HL-60 (cell line): ENCODE measurements around the gene HORMAD2.

Experiments
- DNase-seq, 2 experiments: peaks; one replicate each; pipeline ENCODE4 v3.0.0-alpha.2; 2010 to 2020; ENCODE audit warnings: low read depth in 1 of 2, low spot score in 1 of 2
- H3K27ac ChIP-seq: fragments of 250-450 bp; sonication (Bioruptor Pico); replicated peaks from 2 replicates; pipeline ENCODE4 v1.5.1; 2020; ENCODE audit warnings: mild to moderate bottlenecking, moderate library complexity
- H3K27me3 ChIP-seq: fragments of 250-450 bp; sonication (Bioruptor Pico); 2 replicates; pipeline ENCODE4 v1.5.1; 2021; ENCODE audit warnings: mild to moderate bottlenecking, moderate library complexity; ENCODE audit not compliant: insufficient read depth, poor library complexity, severe bottlenecking
- H3K4me3 ChIP-seq: replicated peaks from 2 replicates; pipeline ENCODE4 v1.5.1; 2011; ENCODE audit warnings: mild to moderate bottlenecking, control low read depth, low read length; ENCODE audit not compliant: insufficient read depth
- GABPA ChIP-seq: IDR thresholded peaks from 2 replicates; pipeline ENCODE4 v1.6.1; 2012; ENCODE audit warnings: low read depth
- POLR2AphosphoS5 ChIP-seq: IDR thresholded peaks from 2 replicates; pipeline ENCODE4 v1.6.1; 2012; ENCODE audit warnings: low read depth
- SPI1 ChIP-seq: IDR thresholded peaks from 2 replicates; pipeline ENCODE4 v1.6.1; 2012; ENCODE audit warnings: low read depth, mild to moderate bottlenecking, borderline replicate concordance
- TF ChIP-seq, protein P1 (sequence below): IDR thresholded peaks from one replicate; pipeline ENCODE4 v1.5.1; 2011; ENCODE audit warnings: low read length, control low read depth, inconsistent platforms; ENCODE audit not compliant: insufficient read depth
- TF ChIP-seq, protein P2 (sequence below): IDR thresholded peaks from 2 replicates; pipeline ENCODE4 v1.6.1; 2012; ENCODE audit warnings: low read depth; ENCODE audit not compliant: insufficient replicate concordance

HORMAD2 gene

DNA sequence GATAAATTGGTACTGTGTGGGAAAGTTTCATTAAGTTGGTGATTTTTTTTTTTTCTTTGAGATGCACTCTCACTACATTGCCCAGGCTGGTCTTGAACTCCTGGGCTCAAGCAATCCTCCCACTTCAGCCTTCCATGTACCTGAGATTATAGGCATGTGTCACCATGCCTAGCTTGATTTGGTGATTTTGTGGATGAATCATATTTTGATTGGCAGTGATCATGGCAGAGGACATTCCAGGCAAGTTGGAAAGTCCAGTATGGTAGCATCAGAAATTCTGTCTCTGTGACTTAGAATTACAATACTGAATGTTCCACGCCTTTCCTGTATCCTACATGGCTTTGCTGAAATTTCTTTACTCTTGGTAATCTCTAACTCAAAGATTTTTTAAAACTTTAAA lies 49.4 kb downstream of the HORMAD2 start:
- TF ChIP-seq, protein P1, sequence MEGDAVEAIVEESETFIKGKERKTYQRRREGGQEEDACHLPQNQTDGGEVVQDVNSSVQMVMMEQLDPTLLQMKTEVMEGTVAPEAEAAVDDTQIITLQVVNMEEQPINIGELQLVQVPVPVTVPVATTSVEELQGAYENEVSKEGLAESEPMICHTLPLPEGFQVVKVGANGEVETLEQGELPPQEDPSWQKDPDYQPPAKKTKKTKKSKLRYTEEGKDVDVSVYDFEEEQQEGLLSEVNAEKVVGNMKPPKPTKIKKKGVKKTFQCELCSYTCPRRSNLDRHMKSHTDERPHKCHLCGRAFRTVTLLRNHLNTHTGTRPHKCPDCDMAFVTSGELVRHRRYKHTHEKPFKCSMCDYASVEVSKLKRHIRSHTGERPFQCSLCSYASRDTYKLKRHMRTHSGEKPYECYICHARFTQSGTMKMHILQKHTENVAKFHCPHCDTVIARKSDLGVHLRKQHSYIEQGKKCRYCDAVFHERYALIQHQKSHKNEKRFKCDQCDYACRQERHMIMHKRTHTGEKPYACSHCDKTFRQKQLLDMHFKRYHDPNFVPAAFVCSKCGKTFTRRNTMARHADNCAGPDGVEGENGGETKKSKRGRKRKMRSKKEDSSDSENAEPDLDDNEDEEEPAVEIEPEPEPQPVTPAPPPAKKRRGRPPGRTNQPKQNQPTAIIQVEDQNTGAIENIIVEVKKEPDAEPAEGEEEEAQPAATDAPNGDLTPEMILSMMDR, result no peak
- Histone ChIP-seq H3K27me3 (no peaks in the 10 kb centered on the region), H3K27ac (no peak overlapping the region), H3K4me3 (no peak overlapping the region)
- DNase-seq, result no peak

DNA sequence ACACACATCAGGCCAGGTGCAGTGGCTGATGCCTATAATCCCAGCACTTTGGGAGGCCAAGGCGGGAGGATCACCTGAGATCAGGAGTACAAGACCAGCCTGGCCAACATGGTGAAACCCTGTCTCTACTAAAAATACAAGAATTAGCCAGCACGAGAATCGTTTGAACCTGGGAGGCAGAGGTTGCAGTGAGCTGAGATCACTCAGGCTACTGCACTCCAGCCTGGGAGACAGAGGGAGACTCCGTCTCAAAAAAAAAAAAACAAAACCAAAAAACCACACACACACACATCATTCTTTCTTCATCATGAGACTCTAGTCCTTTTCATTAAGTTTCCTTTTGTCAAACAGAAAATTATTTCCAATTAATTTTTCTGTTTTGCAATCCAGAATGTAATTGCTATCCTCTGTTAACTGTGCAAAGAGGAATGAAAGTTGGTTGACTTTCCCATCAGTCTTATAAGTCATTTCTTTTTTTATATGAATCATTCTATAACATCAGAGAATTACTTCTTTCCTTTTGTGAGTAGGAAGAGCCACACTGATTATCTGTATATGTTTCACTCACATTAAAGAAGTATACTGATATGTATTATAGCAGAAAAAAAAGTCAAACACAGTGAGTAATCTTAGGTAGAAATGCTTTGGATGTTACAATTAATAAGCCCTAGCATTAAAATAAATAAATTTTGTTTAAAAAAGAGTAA lies 52.2 kb downstream of the HORMAD2 start:
- TF ChIP-seq, protein P1, result no peak
- no peak for TF ChIP-seq SPI1
- TF ChIP-seq POLR2AphosphoS5, result no peak
- TF ChIP-seq GABPA, result no peak
- TF ChIP-seq, protein P2, sequence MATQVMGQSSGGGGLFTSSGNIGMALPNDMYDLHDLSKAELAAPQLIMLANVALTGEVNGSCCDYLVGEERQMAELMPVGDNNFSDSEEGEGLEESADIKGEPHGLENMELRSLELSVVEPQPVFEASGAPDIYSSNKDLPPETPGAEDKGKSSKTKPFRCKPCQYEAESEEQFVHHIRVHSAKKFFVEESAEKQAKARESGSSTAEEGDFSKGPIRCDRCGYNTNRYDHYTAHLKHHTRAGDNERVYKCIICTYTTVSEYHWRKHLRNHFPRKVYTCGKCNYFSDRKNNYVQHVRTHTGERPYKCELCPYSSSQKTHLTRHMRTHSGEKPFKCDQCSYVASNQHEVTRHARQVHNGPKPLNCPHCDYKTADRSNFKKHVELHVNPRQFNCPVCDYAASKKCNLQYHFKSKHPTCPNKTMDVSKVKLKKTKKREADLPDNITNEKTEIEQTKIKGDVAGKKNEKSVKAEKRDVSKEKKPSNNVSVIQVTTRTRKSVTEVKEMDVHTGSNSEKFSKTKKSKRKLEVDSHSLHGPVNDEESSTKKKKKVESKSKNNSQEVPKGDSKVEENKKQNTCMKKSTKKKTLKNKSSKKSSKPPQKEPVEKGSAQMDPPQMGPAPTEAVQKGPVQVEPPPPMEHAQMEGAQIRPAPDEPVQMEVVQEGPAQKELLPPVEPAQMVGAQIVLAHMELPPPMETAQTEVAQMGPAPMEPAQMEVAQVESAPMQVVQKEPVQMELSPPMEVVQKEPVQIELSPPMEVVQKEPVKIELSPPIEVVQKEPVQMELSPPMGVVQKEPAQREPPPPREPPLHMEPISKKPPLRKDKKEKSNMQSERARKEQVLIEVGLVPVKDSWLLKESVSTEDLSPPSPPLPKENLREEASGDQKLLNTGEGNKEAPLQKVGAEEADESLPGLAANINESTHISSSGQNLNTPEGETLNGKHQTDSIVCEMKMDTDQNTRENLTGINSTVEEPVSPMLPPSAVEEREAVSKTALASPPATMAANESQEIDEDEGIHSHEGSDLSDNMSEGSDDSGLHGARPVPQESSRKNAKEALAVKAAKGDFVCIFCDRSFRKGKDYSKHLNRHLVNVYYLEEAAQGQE, result no peak
- no peak for DNase-seq
- no peak overlapping the region for H3K4me3 ChIP-seq
- no peak overlapping the region for H3K27ac ChIP-seq
- H3K27me3 ChIP-seq, result no peaks in the 10 kb centered on the region

DNA sequence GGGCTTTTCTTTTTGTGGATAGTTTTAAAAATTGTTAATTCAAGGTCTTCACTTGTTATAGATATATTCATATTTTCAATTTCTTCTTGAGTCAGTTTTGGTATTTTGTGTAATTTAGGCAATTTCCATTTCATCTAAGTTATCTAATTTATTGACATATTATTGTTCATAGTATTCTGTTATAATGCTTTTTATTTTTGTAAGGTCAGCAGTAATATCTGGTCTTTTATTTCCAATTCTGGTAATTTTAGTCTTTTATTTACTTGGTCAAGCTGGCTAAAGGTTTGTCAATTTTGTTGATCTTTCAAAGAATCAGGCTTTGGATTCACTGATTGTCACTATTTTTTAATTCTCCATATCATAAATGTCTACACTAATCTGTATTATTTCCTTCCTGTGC lies 60.1 kb downstream of the HORMAD2 start:
- TF ChIP-seq, protein P1, result no peak
- TF ChIP-seq POLR2AphosphoS5 (no peak), GABPA (no peak), SPI1 (no peak)
- TF ChIP-seq, protein P2, result no peak

DNA sequence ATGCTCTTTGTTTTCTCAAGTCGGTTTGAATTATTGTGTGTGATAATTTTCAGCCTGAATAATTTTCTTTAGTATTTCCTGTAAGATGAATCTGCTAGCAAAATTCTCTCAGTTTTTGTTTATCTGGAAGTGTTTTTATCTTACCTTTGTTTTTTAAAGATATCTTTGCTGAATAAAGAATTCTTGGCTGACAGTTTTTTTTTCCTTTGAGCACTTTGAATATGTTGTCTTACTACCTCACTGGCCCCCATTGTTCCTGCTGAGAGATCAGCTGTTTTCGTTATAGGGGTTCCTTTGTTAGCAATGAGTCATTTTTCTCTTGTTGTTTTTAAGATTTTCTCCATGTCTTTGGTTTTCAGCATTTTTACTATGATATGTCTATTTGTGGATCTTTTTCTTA lies 63.0 kb downstream of the HORMAD2 start:
- DNase-seq, result no peak
- no peaks in the 10 kb centered on the region for H3K27me3 ChIP-seq
- TF ChIP-seq POLR2AphosphoS5 (no peak), SPI1 (no peak), GABPA (no peak)
- TF ChIP-seq, protein P2, result no peak
- TF ChIP-seq, protein P1, result no peak
- no peak overlapping the region for H3K4me3 ChIP-seq
- no peak overlapping the region for H3K27ac ChIP-seq

More for the DNA sequence above, 60.1 kb downstream of the HORMAD2 start:
- Histone ChIP-seq H3K27ac (no peak overlapping the region), H3K4me3 (no peak overlapping the region), H3K27me3 (no peaks in the 10 kb centered on the region)
- DNase-seq, result no peak
